Neural cell (in vitro differentiated cells): ENCODE results near the gene CACUL1. TPM values are rescaled to one million over a fixed set of nuclear protein-coding genes. Genes with fewer than 3 reads are reported as not detected.

Experiments
- H2AFZ ChIP-seq: fragments of 200-600, 300-800 bp; sonication (generic), shearing (Covaris generic); 2 replicates; pipeline ENCODE4 v1.6.0; 2014; ENCODE audit warnings: low read depth, mild to moderate bottlenecking, antibody characterized with exemption, low read length, moderate library complexity
- H3F3A ChIP-seq: fragments of 200-600 bp; shearing (Covaris generic); 2 replicates; pipeline ENCODE4 v1.6.1; 2016; ENCODE audit warnings: mild to moderate bottlenecking, moderate library complexity, mixed read lengths, antibody characterized with exemption, low read length; ENCODE audit not compliant: insufficient read depth, poor library complexity, severe bottlenecking
- H3K27ac ChIP-seq: fragments of 200-600, 300-800 bp; sonication (generic), shearing (Covaris generic); 2 replicates; pipeline ENCODE4 v1.5.1; 2014; ENCODE audit warnings: mild to moderate bottlenecking, low read length, moderate library complexity
- H3K27me3 ChIP-seq: fragments of 300-800, 200-600 bp; sonication (generic), shearing (Covaris generic); 2 replicates; pipeline ENCODE4 v1.6.0; 2014; ENCODE audit warnings: mild to moderate bottlenecking, low read depth, low read length, moderate library complexity; ENCODE audit not compliant: insufficient read depth
- H3K36me3 ChIP-seq: fragments of 300-800, 200-600 bp; sonication (generic), shearing (Covaris generic); 2 replicates; pipeline ENCODE4 v1.5.1; 2014; ENCODE audit warnings: mild to moderate bottlenecking, antibody characterized with exemption, low read length, moderate library complexity; ENCODE audit not compliant: insufficient read depth
- H3K4me2 ChIP-seq: fragments of 300-800, 200-600 bp; sonication (generic), shearing (Covaris generic); 2 replicates; pipeline ENCODE4 v1.6.0; 2014; ENCODE audit warnings: mild to moderate bottlenecking, low read length
- H3K4me3 ChIP-seq: fragments of 300-800, 200-600 bp; sonication (generic), shearing (Covaris generic); 2 replicates; pipeline ENCODE4 v1.5.1; 2014; ENCODE audit warnings: mild to moderate bottlenecking, low read length, moderate library complexity
- H3K79me2 ChIP-seq: fragments of 200-600 bp; shearing (Covaris generic); replicated peaks from 2 replicates; pipeline ENCODE4 v1.6.0; 2014; ENCODE audit warnings: mild to moderate bottlenecking, low read length, moderate library complexity; ENCODE audit not compliant: insufficient read depth
- H3K9ac ChIP-seq: fragments of 300-800, 200-600 bp; sonication (generic), shearing (Covaris generic); 2 replicates; pipeline ENCODE4 v1.6.1; 2016; ENCODE audit warnings: mild to moderate bottlenecking, low read length, mixed read lengths
- H3K9me2 ChIP-seq: fragments of 200-600 bp; shearing (Covaris generic); 2 replicates; pipeline ENCODE4 v1.6.1; 2016; ENCODE audit warnings: mild to moderate bottlenecking, low read length, mixed read lengths; ENCODE audit not compliant: insufficient read depth
- H3K9me3 ChIP-seq: fragments of 200-600, 300-800 bp; sonication (generic), shearing (Covaris generic); 2 replicates; pipeline ENCODE4 v1.6.1; 2016; ENCODE audit warnings: mild to moderate bottlenecking, mixed run types, low read length, moderate library complexity, mixed read lengths
- H4K20me1 ChIP-seq: fragments of 200-600 bp; shearing (Covaris generic); 2 replicates; pipeline ENCODE4 v1.6.1; 2016; ENCODE audit warnings: mild to moderate bottlenecking, mixed run types; ENCODE audit not compliant: insufficient read depth
- EP300 ChIP-seq: fragments of 450-650 bp; conservative IDR thresholded peaks from 2 replicates; pipeline ENCODE4 v1.6.1; 2014; ENCODE audit warnings: antibody characterized with exemption, mild to moderate bottlenecking, moderate library complexity; ENCODE audit not compliant: poor library complexity, severe bottlenecking
- EZH2 ChIP-seq: fragments of 200-600, 300-800 bp; shearing (Covaris generic), sonication (generic); IDR thresholded peaks from 2 replicates; pipeline ENCODE4 v1.6.1; 2014; ENCODE audit warnings: antibody characterized with exemption, low read length, borderline replicate concordance, mild to moderate bottlenecking; ENCODE audit not compliant: insufficient read depth, poor library complexity, severe bottlenecking
- MXI1 ChIP-seq: fragments of 450-650 bp; conservative IDR thresholded peaks from 2 replicates; pipeline ENCODE4 v1.6.1; 2014; ENCODE audit warnings: antibody characterized with exemption, mild to moderate bottlenecking; ENCODE audit not compliant: poor library complexity, severe bottlenecking
- POLR2AphosphoS5 ChIP-seq: IDR thresholded peaks from 2 replicates; pipeline ENCODE4 v1.6.1; 2012
- RAD21 ChIP-seq: fragments of 450-650 bp; conservative IDR thresholded peaks from 2 replicates; pipeline ENCODE4 v1.6.1; 2014; ENCODE audit warnings: antibody characterized with exemption, mild to moderate bottlenecking, moderate library complexity
- REST ChIP-seq: IDR thresholded peaks from 2 replicates; pipeline ENCODE4 v1.6.1; 2012; ENCODE audit warnings: borderline replicate concordance
- SMC3 ChIP-seq: fragments of 450-650 bp; conservative IDR thresholded peaks from 2 replicates; pipeline ENCODE4 v1.6.1; 2014; ENCODE audit warnings: antibody characterized with exemption, mild to moderate bottlenecking, moderate library complexity; ENCODE audit not compliant: poor library complexity
- TAF1 ChIP-seq: IDR thresholded peaks from 2 replicates; pipeline ENCODE4 v1.6.1; 2012; ENCODE audit warnings: low read depth
- polyA minus RNA-seq: library from RNA; depleted of rRNA, polyadenylated mRNA; stranded (reverse); fragments of >200 nt; gene quantifications from 2 replicates; pipeline ENCODE4 v1.2.3, GENCODE V29; 2014
- polyA plus RNA-seq: library from polyadenylated mRNA; depleted of rRNA; stranded (reverse); fragments of >200 nt; gene quantifications from 2 replicates; pipeline ENCODE4 v1.2.3, GENCODE V29; 2014
- TF ChIP-seq, protein P1 (sequence below): fragments of 450-650 bp; IDR thresholded peaks from 2 replicates; pipeline ENCODE4 v1.5.1; 2014; ENCODE audit warnings: antibody characterized with exemption, mild to moderate bottlenecking, moderate library complexity; ENCODE audit not compliant: poor library complexity, severe bottlenecking

Gene CACUL1
- polyA plus RNA-seq, result 12.8 and 13.8 TPM in 2 replicates
- 39.7 and 41.8 TPM in 2 replicates for polyA minus RNA-seq

DNA sequence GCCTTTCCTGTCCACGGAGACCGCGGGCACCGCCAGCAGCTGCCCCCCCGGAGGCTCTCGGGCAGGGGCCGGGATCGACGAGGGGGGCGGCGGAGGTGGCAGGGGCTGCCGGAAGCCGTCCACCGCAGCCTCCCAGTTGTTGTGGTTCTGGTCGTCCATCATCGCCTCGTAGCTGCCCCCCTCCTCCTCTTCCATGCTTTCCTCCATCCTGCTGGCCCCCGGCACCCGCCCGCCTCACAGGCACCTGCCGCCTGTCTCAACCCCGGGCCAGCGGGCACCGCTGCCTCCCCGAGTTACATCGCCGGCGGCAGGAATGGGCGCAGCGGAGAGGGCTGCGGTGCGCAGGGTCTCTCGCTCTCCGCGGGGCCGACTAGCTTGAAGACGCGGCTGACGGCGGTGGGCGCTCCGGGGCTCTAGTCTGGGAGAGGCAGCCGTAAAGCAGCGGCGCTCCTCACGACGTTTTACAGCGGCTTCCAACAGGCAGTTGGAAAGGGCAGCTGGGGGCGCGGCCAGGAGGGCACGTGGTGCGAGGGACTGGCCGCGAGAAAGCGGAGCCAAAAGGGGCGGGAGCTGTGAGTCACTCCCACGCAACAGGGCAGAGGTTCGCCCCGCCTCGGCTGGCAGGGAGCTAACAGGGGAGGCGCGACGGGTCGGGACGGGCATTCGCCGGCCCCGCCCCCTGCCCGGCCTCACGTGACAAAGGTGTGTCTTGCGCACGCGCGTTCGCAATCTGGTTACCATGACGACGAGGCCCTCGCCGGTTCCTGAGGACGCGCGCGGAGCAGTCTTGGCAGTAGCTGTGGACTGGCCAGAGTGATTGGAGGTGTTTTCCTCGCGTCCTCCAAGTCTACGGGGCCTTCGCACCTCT is at the start of gene CACUL1:
Gene CACUL1, minus strand, starts transcription at position 415 of the 868 bp plus-strand sequence. Its CDS starts 208 bp downstream, at position 207.
- H3K27me3 ChIP-seq, result no peaks in the 10 kb centered on the region
- TF ChIP-seq, protein P1, sequence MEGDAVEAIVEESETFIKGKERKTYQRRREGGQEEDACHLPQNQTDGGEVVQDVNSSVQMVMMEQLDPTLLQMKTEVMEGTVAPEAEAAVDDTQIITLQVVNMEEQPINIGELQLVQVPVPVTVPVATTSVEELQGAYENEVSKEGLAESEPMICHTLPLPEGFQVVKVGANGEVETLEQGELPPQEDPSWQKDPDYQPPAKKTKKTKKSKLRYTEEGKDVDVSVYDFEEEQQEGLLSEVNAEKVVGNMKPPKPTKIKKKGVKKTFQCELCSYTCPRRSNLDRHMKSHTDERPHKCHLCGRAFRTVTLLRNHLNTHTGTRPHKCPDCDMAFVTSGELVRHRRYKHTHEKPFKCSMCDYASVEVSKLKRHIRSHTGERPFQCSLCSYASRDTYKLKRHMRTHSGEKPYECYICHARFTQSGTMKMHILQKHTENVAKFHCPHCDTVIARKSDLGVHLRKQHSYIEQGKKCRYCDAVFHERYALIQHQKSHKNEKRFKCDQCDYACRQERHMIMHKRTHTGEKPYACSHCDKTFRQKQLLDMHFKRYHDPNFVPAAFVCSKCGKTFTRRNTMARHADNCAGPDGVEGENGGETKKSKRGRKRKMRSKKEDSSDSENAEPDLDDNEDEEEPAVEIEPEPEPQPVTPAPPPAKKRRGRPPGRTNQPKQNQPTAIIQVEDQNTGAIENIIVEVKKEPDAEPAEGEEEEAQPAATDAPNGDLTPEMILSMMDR, result peak; percentile 40
- TF ChIP-seq EP300, result peak; percentile 50
- peak; percentile 60 for TF ChIP-seq SMC3
- peak; percentile 89 for TF ChIP-seq POLR2AphosphoS5
- TF ChIP-seq REST, result peak; percentile 94
- no peak for TF ChIP-seq EZH2
- TF ChIP-seq TAF1, result peak; percentile 97
- peak; percentile 79 for TF ChIP-seq MXI1
- peak; percentile 62 for TF ChIP-seq RAD21
- H3K4me2 ChIP-seq, result peak within 1 kb of the TSS; percentile 90
- peaks cover 44% of the 10 kb centered on the region for H3K79me2 ChIP-seq
- no peaks in the 10 kb centered on the region for H3K36me3 ChIP-seq
- peak within 1 kb of the TSS; percentile 94 for H3K9ac ChIP-seq
- no peaks in the 10 kb centered on the region for H4K20me1 ChIP-seq
- no peaks in the 10 kb centered on the region for H3F3A ChIP-seq
- no peaks in the 10 kb centered on the region for H3K9me3 ChIP-seq
- peak within 1 kb of the TSS; percentile 56 for H2AFZ ChIP-seq
- no peaks in the 10 kb centered on the region for H3K9me2 ChIP-seq
- peak within 1 kb of the TSS; percentile 88 for H3K27ac ChIP-seq
- H3K4me3 ChIP-seq, result peak within 1 kb of the TSS; percentile 90

DNA sequence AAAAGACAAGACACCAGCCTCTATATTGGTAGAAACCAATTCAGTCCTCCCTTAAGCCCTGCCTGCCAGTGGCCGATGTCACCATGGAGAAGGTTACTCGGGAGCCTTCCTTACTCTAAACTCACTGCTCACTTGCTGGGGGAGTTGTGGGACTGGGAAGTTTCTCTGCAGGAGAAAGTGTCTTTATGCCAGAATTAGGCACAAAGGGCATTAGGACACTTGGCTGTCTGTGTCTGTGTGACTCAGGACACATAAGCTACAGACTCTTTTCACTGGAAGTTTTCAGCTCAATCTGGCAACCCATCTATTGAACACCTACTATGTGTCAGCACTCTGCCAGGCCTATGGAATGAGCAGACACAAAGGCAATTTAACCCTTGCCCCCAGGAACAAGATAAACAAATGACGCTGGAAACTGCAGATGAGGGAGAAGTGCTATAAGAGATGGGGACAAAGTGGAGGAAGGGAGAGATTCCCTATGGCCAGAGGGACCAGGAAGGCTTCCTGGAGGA is 49.5 kb upstream of the CACUL1 start:
- Histone ChIP-seq H3K27me3 (no peaks in the 10 kb centered on the region), H3K4me2 (no peak overlapping the region), H3K4me3 (no peak overlapping the region), H3F3A (no peaks in the 10 kb centered on the region), H3K79me2 (no peaks in the 10 kb centered on the region), H2AFZ (no peak overlapping the region), H3K36me3 (no peaks in the 10 kb centered on the region), H3K9ac (no peak overlapping the region), H3K27ac (no peak overlapping the region), H3K9me2 (no peaks in the 10 kb centered on the region), H4K20me1 (no peaks in the 10 kb centered on the region), H3K9me3 (no peaks in the 10 kb centered on the region)
- TF ChIP-seq SMC3, result no peak
- TF ChIP-seq MXI1, result no peak
- TF ChIP-seq TAF1, result no peak
- TF ChIP-seq REST, result no peak
- no peak for TF ChIP-seq RAD21
- no peak for TF ChIP-seq POLR2AphosphoS5
- TF ChIP-seq, protein P1, result no peak
- TF ChIP-seq EZH2, result no peak
- TF ChIP-seq EP300, result no peak
